PFSK-1 (cell line): ENCODE measurements around the gene DEGS2.

Source experiments
- FOXP2 ChIP-seq: optimal IDR thresholded peaks from 2 replicates; pipeline ENCODE3; 2011; ENCODE audit warnings: borderline replicate concordance, control low read depth, inconsistent platforms; ENCODE audit not compliant: insufficient read depth; ENCODE audit errors: extremely low read length, extremely low read depth
- POLR2AphosphoS5 ChIP-seq: IDR thresholded peaks from 2 replicates; pipeline ENCODE4 v1.6.1; 2012; ENCODE audit warnings: low read depth, mild to moderate bottlenecking, control low read depth, low read length, moderate library complexity
- REST ChIP-seq, 2 experiments: IDR thresholded peaks; 2 replicates each; pipeline versions ENCODE4 v1.6.1 to v1.8.0; 2011 to 2012; ENCODE audit warnings: low read depth in 2 of 2, low read length in 2 of 2, control low read depth in 1 of 2, inconsistent platforms in 1 of 2, mild to moderate bottlenecking in 1 of 2, moderate library complexity in 1 of 2; ENCODE audit not compliant: insufficient read depth in 1 of 2
- SIN3A ChIP-seq: IDR thresholded peaks from 2 replicates; pipeline ENCODE4 v1.6.1; 2012; ENCODE audit warnings: mild to moderate bottlenecking, low read length, moderate library complexity, borderline replicate concordance; ENCODE audit not compliant: insufficient read depth
- TAF1 ChIP-seq: IDR thresholded peaks from 2 replicates; pipeline ENCODE4 v1.6.1; 2012; ENCODE audit warnings: low read length, control low read depth, borderline replicate concordance; ENCODE audit not compliant: insufficient read depth

Gene DEGS2

GRCh38 chr14:100144996-100145646 lies 14.3 kb downstream of the DEGS2 start:
- TF ChIP-seq POLR2AphosphoS5 (no peak), FOXP2 (no peak), TAF1 (no peak), SIN3A (no peak), REST (IDR thresholded peaks at IDR 0.05; ENCODE audit: insufficient read depth in 1 of 2, low read depth in 2 of 2, low read length in 2 of 2) (no peak)

- TF ChIP-seq REST (IDR thresholded peaks at IDR 0.05; ENCODE audit: insufficient read depth in 1 of 2, low read depth in 2 of 2, low read length in 2 of 2) = no peak
- TF ChIP-seq POLR2AphosphoS5 = no peak
- no peak for TF ChIP-seq TAF1
- no peak for TF ChIP-seq FOXP2
- no peak for TF ChIP-seq SIN3A
Measured at GRCh38 chr14:100144645-100144995, 14.8 kb downstream of the DEGS2 start.

- TF ChIP-seq TAF1 (no peak), SIN3A (no peak), REST (IDR thresholded peaks at IDR 0.05; ENCODE audit: insufficient read depth in 1 of 2, low read depth in 2 of 2, low read length in 2 of 2) (no peak), FOXP2 (no peak), POLR2AphosphoS5 (no peak)
Measured at GRCh38 chr14:100143934-100144333, 15.5 kb downstream of the DEGS2 start.

GRCh38 chr14:100143523-100143922 lies 15.9 kb downstream of the DEGS2 start:
- TF ChIP-seq SIN3A (no peak), REST (IDR thresholded peaks at IDR 0.05; ENCODE audit: insufficient read depth in 1 of 2, low read depth in 2 of 2, low read length in 2 of 2) (no peak), POLR2AphosphoS5 (no peak), FOXP2 (no peak), TAF1 (no peak)
